Measurements from ENCODE around the gene AP4B1. TPM values are rescaled to one million over a fixed set of nuclear protein-coding genes. Genes with fewer than 3 reads are reported as not detected.

Gene AP4B1
- total RNA-seq, 1 experiment from 2014 or later = 20.4 TPM

DNA sequence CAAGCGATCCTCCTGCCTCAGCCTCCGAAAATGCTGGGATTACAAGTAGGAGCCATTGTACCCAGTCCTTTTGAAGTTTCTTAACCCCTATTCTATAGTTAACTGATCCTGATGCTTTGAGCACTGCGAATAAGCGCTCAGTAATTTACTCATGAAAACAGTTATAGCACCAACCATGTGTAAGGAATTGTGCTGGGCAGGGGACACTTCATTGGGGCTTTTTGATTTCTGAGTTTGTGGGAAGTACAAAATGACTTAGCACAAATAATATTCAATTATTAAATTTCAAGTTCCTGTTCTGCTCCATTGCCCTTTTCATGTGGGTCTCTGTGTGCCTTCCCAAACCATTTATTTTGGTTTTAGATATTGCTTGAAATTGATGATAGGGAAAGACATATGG lies 18.4 kb upstream of the AP4B1 start:
- intact Hi-C loops (cut with micrococcal nuclease) = no loop called here
- Mint-ChIP-seq H3K36me3 (ENCODE audit: insufficient read depth, unreplicated experiment) (no peaks in the 10 kb centered on the region), H3K27ac (ENCODE audit: low read depth, unreplicated experiment) (no peak overlapping the region), H3K4me3 (ENCODE audit: unreplicated experiment) (no peak overlapping the region), H3K9me3 (ENCODE audit: unreplicated experiment) (no peaks in the 10 kb centered on the region), H3K4me1 (ENCODE audit: insufficient read depth, unreplicated experiment) (peaks cover 11% of the 10 kb centered on the region), H3K27me3 (ENCODE audit: insufficient read depth, unreplicated experiment) (no peaks in the 10 kb centered on the region)
- POLR2A ChIA-PET = no interaction called here
- no TSS peak for BruUV-seq (replicated peaks)
- CTCF ChIA-PET = no interaction called here
- TF ChIP-seq, protein P1, sequence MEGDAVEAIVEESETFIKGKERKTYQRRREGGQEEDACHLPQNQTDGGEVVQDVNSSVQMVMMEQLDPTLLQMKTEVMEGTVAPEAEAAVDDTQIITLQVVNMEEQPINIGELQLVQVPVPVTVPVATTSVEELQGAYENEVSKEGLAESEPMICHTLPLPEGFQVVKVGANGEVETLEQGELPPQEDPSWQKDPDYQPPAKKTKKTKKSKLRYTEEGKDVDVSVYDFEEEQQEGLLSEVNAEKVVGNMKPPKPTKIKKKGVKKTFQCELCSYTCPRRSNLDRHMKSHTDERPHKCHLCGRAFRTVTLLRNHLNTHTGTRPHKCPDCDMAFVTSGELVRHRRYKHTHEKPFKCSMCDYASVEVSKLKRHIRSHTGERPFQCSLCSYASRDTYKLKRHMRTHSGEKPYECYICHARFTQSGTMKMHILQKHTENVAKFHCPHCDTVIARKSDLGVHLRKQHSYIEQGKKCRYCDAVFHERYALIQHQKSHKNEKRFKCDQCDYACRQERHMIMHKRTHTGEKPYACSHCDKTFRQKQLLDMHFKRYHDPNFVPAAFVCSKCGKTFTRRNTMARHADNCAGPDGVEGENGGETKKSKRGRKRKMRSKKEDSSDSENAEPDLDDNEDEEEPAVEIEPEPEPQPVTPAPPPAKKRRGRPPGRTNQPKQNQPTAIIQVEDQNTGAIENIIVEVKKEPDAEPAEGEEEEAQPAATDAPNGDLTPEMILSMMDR (IDR thresholded peaks at IDR 0.05; ENCODE audit: unreplicated experiment) = no peak
- no peak for DNase-seq (ENCODE audit: unreplicated experiment)

DNA sequence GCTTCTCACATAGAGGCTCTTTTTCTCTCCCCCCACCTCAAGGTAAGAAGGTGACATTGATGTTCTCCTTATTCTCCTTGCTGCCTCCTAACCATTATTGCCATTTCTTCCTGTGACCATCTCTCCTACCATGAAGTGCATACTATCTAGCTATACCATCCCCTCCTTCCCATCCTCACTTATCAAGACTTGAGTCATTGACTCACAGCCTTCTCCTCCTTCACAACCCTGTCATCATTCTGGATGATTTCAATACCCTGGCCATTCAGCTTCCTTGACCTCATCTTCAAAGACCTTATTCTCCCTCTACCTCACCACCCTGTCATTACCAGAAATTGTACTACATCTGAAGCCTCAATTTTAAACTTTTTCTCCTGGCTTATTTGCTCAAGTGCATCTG lies 13.6 kb upstream of the AP4B1 start:
- intact Hi-C loops (cut with micrococcal nuclease) = no loop called here
- Mint-ChIP-seq H3K27ac (ENCODE audit: low read depth, unreplicated experiment) (no peak overlapping the region), H3K36me3 (ENCODE audit: insufficient read depth, unreplicated experiment) (no peaks in the 10 kb centered on the region), H3K9me3 (ENCODE audit: unreplicated experiment) (no peaks in the 10 kb centered on the region), H3K4me3 (ENCODE audit: unreplicated experiment) (no peak overlapping the region), H3K4me1 (ENCODE audit: insufficient read depth, unreplicated experiment) (peaks cover 13% of the 10 kb centered on the region), H3K27me3 (ENCODE audit: insufficient read depth, unreplicated experiment) (no peaks in the 10 kb centered on the region)
- POLR2A ChIA-PET = interaction anchor here (1.3 to 4.7 kb wide), 2 partner anchors 11 to 13 kb away, joined by 3 to 41 read pairs; partner anchors contain the start of genes DCLRE1B and HIPK1
- TF ChIP-seq, protein P1 (IDR thresholded peaks at IDR 0.05; ENCODE audit: unreplicated experiment) = no peak
- CTCF ChIA-PET = no interaction called here
- DNase-seq (ENCODE audit: unreplicated experiment) = no peak
- BruUV-seq (replicated peaks) = no TSS peak

DNA sequence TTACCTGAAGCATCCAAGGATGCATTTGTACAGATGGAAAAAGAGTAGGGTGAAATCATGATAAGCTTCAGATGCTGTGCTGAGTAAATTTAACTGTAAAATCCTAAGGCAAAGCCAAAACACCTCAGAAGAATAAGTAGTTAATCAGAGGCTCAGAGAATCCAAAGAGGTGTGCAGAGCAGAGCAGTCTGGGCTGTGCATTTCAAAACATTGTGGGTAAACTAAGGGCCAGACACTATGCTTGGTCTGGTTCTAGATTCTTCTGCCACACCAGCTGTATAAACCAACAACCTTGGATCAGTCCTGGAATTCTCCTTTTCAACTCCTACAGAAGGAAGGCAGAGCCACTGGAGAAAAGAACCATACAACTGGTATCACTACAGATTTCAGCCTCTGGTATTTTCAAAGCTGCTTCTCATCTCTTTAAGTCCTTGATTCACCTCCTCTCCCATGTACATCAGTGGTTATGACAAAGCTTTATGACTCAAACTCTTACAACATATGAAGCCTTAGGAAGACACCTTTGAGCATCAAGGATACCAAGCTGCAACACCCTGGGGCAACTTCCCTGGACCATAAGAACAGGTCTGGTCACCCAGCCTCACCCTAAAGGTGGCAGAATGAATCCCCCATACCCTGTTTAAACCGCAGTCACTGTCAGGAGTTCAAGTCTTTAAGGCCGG lies 12.9 kb upstream of the AP4B1 start:
- no peaks in the 10 kb centered on the region for H3K9me3 Mint-ChIP-seq (ENCODE audit: unreplicated experiment)
- intact Hi-C loops (cut with micrococcal nuclease) = no loop called here
- TF ChIP-seq, protein P1 (IDR thresholded peaks at IDR 0.05; ENCODE audit: unreplicated experiment) = no peak
- H3K4me1 Mint-ChIP-seq (ENCODE audit: insufficient read depth, unreplicated experiment) = peaks cover 13% of the 10 kb centered on the region
- BruUV-seq (replicated peaks) = no TSS peak
- no peaks in the 10 kb centered on the region for H3K27me3 Mint-ChIP-seq (ENCODE audit: insufficient read depth, unreplicated experiment)
- ChIA-PET CTCF (no interaction called here), POLR2A (interaction anchor here (1.3 to 4.7 kb wide), 2 partner anchors 12 kb away, joined by 3 to 41 read pairs; partner anchors contain the start of genes DCLRE1B and HIPK1)
- no peak overlapping the region for H3K27ac Mint-ChIP-seq (ENCODE audit: low read depth, unreplicated experiment)
- no peak overlapping the region for H3K4me3 Mint-ChIP-seq (ENCODE audit: unreplicated experiment)
- no peaks in the 10 kb centered on the region for H3K36me3 Mint-ChIP-seq (ENCODE audit: insufficient read depth, unreplicated experiment)
- peak; percentile 60 for DNase-seq (ENCODE audit: unreplicated experiment)

DNA sequence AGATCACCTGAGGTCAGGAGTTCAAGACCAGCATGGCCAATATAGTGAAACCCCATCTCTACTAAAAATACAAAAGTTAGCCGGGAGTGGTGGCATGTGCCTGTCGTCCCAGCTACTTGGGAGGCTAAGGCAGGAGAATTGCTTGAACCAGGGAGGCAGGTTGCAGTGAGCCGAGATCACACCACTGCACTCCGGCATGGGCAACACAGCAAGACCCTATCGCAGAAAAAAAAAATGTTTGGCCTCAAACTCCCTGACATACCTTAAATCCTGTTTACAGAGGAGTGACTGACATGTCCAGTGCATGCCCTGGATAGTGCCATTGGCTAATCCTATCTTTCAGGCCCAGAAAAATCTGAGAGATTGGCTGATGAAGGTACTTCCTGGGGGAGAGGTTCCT lies 12.4 kb upstream of the AP4B1 start:
- no TSS peak for BruUV-seq (replicated peaks)

More for the DNA sequence above, 12.4 kb upstream of the AP4B1 start:
- peaks cover 13% of the 10 kb centered on the region for H3K4me1 Mint-ChIP-seq (ENCODE audit: insufficient read depth, unreplicated experiment)
- POLR2A ChIA-PET = interaction anchor here (4.7 kb wide), 1 partner anchor 13 kb away, joined by 41 read pairs; the partner anchor contains the start of gene HIPK1
- no peaks in the 10 kb centered on the region for H3K27me3 Mint-ChIP-seq (ENCODE audit: insufficient read depth, unreplicated experiment)
- CTCF ChIA-PET = interaction anchor here (0.7 kb wide), 2 partner anchors 13 to 1106 kb away, joined by 3 to 4 read pairs; partner anchors contain the start of gene AP4B1
- no peak overlapping the region for H3K4me3 Mint-ChIP-seq (ENCODE audit: unreplicated experiment)
- H3K27ac Mint-ChIP-seq (ENCODE audit: low read depth, unreplicated experiment) = no peak overlapping the region
- no peaks in the 10 kb centered on the region for H3K9me3 Mint-ChIP-seq (ENCODE audit: unreplicated experiment)
- intact Hi-C loops (cut with micrococcal nuclease) = no loop called here
- H3K36me3 Mint-ChIP-seq (ENCODE audit: insufficient read depth, unreplicated experiment) = no peaks in the 10 kb centered on the region
- TF ChIP-seq, protein P1 (IDR thresholded peaks at IDR 0.05; ENCODE audit: unreplicated experiment) = no peak
- no peak for DNase-seq (ENCODE audit: unreplicated experiment)

All from MCF 10A (cell line).